NOMO-1 treated with DMSO at 0.1 percent for 48 hours (cell line): ENCODE measurements around the gene TCF25.
"Not testable (repeated sequence)": the region's sequence is repeated elsewhere in the genome, so short reads cannot be mapped to it uniquely, and the experiment has no call there.

Source experiments
- DNase-seq: peaks from one replicate; lab custom pipeline; 2025; ENCODE audit not compliant: unreplicated experiment; lab: John Stamatoyannopoulos, UW

TCF25 gene

DNA sequence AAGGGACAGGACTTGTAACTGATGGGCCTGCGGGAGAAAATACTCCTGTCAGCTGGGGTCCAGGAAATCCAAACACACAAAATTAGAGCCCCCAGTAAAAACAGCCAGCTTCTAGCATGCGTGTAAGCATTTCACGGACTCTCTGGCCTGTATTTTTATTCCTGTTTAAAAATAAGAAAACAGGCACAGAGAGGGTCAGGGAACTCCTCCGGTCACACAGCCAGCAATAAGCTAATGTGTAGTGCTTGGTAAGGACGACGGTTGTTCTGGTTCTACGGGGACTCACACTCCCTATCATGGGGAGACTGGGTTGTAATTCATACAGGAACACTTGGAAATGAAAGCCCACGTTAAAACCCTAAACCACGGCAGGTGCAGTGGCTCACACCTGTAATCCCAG is 1.5 kb upstream of the TCF25 start:
- no peak for DNase-seq

DNA sequence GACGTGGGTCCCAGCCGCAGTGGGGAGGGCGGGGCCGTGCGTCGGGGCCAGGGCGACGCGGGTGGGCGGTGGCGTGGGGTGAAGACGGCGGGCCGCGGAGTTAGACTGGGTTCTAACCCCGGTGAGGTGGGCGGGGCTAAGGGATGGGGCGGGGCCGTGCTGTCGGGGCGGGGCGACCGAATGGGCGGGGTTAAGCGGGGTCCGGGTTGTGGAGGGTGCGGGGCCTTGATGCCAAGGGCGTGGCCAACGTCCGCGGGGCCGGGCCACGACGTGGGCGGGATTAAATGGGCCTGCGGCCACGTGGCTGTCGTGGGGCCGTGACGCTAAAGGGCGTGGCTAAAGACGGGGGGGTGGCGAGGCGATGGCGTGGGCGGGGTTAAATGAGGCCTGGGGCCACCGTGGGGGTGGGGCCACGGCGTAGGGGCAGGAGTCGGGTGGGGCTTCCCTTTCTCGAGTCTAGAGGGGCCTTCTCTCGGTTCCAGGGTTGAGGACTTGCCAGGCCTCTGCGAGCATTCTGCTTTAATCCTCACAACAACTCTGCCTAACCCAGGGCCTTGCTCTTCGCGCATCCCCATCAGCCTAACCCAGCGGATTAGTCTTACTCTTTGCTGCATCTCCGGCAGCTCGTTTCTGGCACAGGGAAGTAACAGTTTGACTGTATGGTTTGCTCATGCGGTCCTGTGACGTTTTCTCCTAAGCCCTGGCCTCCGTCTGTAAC is 739 bp downstream of the TCF25 start:
- peak; percentile 96 for DNase-seq

DNA sequence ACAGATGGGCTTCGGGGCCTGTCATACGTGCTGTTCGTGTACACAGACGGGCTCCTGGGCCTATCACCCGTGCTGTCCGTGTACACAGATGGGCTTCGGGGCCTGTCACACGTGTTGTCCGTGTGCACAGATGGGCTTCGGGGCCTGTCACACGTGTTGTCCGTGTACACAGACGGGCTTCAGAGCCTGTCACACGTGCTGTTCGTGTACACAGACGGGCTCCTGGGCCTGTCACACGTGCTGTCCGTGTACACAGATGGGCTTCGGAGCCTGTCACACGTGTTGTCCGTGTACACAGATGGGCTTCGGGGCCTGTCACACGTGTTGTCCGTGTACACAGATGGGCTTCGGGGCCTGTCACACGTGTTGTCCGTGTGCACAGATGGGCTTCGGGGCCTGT is 5.7 kb downstream of the TCF25 start:
- DNase-seq = not testable (repeated sequence)

DNA sequence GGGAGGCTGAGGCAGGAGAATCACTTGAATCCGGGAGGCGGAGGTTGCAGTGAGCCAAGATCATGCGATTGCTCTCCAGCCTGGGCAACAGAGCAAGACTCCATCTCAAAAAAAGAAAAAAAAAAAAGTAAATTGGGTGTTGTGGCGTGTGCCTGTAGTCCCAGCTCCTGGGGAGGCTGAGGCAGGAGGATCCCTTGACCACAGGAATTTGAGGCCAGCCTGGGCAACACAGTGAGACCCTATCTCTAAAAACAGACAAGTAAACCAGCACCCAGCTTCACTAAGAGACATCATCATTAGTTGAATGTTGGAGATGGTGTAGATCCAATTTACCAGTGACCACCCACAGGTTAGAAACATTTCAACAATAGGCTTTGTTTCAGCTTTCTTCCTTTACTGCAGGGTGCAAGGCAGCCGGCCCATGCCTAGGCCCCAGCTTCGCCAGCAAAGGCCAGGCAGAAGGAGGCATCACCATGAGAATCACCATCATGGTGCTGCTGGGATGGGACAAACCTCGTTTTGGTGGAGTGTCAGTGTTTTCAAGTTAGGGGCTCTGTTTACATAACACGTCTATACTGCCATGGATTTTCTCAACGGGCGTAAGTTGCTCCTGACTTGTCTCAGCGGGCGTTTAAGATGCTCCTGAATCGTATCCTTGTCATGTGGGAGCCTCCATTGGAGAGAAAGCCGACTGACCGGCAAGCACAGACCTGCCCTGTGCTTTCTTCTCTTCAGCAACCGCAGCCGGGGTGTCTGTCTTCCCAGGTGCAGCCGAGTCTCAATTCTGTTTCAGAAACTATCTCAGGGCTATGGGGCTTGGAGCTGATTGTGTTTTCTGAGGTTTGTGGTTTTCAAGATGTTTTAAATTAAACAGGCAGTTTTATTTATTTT is 7.3 kb downstream of the TCF25 start:
- DNase-seq = no peak

DNA sequence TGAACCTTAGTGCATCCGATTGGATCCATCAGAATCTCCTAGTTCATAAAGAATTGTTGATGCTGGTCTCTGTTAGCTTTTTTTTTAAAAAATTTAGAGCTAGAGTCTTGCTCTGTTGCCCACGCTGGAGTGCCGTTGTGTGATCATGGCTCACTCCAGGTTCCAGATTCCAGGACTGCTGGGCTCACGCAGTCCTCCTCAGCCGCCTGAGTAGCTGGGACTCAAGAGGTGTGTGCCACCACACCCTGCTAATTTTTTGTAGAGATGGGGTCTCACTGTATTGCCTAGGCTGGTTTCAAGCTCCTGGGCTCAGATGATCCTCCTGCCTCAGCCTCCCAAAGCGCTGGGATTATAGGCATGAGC is 8.0 kb downstream of the TCF25 start:
- DNase-seq = no peak

DNA sequence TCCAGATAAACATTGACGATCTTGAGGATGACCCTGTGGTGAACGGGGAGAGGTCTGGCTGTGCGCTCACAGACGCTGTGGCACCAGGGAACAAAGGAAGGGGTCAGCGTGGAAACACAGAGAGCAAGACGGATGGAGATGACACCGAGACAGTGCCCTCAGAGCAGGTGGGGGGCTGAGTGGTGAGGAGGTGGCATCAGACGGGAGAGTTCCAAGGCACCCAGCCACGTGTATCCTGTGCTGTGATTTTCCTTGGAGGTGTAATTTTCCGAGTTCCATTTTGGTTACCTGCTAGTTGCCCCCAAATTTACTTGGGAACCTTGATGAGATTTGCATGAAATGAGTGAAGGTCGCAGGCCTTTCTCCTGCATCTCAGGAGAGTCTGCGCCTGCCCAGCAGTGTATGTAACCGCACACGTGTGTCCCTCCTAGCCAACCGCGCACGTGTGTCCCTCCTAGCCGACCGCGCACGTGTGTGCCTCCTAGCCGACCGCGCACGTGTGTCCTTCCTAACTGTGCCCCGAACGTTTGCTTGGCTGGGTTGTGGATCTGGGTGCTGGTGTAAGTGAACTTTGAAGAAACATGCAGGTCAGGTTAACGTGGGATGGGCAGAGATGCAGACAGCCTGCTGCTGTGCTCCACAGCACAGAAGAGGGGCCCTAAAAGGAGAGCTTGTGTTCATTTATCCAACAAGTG is 10.1 kb downstream of the TCF25 start:
- no peak for DNase-seq

DNA sequence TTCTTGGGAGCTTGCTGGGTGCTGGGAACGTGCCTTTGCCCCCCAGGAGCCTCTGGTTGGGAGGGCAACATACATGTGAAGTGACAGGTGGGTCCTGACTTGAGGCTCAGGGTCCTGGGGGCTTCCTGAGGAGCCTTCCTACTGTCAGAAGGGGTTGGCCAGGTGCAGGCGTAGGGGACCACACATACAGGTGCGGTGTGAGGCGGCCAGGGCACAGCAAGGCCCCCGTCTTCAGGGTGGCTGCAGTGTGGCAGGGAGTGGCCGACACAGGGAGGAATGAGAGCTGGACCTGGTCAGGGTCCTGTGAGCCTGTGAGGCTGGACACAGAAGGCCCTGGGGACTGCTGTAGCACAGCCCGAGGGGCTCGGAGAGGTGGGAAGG is 10.6 kb downstream of the TCF25 start:
- no peak for DNase-seq

DNA sequence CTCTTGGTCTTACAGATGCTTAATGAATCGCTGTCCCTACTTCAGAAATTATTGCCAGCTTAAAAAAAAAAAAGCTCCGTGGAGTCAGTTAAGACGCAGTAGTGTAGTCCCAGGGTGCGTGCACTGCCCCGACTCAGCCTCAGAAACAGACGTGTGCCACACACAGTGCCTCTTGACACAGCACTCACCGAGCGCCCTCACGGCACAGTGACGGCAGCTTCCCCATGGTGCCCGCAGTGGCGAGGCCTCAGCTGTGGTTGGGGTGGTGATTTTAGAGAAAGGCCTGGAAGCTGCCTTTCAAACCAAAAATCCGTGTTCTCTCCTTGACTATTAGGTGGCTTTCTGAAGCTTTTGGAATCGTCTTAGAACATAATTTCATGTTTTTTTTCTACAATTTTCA is 13.9 kb downstream of the TCF25 start:
- DNase-seq = no peak

DNA sequence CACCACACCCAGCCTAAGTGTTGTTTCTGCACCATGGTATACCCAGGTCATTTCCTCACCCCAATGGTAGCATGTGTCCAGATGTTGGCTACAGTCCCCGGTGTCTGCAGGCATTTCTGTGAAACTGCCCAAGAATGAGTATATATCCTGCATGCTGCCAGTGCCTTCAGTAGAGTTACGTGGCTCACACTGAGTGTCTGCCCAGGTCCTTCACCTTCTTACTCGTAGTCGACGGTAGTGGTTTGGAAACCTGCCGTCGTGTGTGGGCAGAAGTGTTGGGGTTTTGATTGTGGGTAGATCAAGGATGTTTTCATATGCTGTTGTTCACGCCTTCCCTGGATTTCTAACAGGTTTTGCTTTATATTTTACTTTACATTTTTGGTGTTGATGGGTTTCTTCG is 16.8 kb downstream of the TCF25 start:
- no peak for DNase-seq

DNA sequence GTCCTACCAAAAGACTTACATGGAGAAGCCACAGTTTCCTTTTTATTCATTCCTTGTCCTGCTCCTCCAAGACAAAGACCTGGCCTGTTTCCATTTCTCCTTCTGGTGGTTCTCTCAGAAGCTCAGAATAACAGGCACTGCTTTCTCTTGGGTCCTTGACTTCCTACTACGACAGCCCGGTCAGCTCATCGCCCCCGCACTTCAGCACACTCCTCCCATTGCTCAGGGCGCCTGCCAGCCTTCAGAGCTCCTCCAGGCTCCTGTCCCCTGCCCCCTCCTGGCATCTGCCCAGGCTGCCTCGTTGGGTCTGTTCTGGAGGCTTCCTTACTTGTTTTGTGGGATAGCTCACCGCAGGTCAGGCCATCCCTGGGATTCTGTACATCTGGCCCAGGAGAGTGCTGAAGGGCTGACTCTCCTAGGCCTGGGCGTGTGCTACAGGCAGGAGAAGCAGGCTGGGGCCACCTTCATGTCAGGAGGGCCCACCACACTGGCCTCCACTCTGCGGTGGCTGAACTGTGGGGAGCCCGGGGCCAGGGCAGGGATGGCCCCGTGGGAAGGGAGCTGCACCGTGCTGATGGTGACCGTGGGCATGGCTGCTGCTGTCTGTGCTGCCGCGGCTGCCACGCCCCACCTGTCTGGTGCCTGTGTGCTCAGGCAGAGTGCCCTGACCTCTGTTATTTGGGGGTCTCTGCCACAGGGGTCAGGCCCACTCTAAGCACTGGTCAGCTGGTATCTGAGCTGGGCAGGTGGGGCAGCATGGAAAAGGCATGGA is 17.7 kb downstream of the TCF25 start:
- DNase-seq = no peak

DNA sequence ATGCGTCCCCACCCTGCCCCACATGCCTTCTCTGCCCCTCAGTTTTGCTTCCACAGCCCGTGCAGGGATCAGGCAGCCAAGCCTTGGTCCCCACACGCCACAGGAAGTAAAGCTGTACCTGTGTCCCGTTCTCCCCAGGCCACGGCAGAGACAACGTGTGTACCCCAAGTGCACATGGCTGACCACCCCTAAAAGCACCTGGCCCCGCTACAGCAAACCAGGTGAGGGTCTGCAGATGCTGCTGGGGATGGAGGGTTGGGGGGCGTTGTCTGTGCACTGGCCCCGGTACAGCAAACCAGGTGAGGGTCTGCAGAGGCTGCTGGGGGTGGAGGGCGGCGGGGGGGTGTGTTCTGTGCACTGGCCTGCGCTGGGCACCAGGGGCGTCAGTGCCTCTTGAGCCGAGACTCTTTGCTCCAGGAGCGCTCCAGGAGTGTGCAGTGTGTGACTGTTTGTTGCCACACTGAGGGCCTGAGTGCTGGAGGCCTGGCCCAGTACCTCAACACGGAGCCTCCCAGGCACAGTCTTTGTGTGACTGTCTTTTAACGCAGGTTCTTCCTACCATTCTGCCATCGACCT is 18.8 kb downstream of the TCF25 start:
- no peak for DNase-seq

DNA sequence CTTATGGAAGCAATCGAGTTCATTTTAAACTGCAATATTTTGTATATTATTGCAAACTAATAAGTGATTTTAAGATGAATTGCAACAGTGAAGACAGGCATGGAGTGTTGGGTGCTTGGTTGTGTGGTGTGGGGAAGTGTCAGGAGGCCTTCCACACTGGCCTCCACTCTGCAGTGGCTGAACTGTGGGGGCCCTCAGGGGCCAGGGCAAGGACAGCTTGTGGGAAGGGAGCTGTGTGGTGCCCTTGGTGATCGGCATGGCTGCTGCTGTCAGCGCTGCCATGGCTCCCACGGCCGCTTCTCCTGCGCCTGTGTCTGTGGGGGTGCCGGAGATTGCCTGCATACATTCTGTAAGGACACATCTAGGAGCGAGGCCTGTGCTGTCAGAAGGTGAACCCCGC is 19.2 kb downstream of the TCF25 start:
- no peak for DNase-seq

DNA sequence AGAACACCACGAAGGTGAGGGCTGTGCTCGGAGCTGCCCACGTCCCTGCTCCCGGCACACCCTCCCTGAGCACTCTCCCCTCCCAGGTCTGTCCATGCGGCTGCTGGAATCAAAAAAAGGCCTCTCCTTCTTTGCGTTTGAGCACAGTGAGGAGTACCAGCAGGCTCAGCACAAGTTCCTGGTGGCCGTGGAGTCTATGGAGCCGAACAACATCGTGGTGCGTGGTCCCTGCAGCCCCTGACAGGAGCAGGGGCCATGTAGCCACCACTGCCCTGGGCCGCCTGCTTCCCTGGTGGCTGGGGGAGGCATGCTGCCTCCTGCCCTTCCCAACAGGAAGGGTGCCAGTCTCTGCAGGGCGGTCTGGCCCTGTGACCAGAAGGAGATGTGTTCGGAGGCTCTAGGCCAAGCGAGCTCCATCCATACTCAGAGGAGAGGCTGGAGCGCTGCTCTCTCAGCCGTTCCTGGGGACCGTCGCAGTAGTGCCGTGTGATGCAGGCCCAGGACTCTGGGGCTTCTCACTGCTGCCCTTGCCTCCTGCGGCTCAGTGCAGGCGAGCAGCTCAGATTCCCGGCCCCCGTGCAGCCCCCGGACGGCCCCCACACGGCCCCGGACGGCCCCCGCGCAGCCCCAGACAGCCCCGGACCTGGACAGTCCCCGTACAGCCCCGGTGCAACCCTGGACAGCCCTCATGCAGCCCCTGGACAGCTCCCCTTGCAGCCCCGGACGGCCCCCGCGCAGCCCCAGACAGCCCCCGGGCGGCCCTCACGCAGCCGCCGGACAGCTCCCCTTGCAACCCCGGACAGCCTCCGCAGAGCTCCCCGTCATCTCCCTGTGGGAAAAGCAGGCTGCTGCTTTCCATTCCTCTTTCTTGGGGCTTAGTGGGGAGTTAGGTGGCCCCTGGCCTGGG is 20.5 kb downstream of the TCF25 start:
- no peak for DNase-seq

DNA sequence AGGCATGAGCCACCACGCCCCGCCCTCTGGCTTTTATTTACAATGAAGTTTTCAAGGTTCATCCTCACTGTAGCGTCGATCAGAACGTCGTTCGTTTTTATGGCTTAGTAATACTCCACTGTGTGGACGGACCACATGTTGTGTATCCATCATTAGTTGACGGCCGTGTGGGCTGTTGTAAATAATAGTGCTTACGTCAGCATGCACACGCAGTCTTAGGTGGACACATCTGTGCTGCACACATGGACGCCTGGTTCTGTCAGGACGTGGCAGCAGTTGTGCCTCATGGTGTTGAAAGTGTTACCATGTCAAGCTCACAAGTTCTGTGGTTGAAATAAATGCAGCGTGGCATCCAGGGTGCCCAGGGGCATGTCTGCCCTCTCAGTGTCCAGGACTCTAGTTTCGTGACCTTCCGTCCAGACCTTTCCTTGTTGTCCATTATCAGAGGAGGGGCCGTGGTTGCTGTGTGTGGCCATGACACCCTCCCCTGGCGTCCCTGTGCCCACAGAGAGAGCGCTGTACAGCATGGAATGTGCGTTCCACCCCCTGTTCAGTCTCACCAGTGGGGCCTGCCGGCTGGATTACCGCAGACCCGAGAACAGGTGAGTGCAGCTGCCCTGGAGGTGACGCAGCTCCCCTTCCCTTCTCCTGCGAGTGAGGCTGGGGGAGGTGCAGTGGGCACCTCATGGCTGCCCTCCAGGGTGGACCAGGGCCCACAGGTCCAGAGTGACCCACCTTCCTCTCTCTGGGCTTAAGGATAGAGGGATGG is 22.3 kb downstream of the TCF25 start:
- DNase-seq = no peak

DNA sequence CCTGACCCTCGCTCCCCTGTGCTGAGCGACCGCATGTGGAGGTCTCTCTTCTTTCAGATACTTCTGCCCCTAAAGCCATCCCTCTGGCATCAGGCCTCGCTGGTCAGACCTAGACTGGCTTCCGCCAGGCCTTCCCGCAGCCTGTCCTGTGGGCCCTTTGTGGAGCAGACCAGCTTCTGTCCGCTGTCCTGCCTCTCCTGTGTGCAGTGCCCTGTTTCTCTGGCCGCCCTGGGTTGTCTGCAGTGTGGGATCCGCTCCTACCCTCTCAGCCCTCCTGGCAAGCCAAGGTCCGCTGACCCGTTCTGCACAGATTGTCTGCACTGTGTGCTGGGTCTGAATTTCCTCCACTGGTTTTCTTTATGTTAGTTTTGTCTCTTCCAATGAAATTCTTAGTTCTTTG is 23.8 kb downstream of the TCF25 start:
- DNase-seq = no peak

DNA sequence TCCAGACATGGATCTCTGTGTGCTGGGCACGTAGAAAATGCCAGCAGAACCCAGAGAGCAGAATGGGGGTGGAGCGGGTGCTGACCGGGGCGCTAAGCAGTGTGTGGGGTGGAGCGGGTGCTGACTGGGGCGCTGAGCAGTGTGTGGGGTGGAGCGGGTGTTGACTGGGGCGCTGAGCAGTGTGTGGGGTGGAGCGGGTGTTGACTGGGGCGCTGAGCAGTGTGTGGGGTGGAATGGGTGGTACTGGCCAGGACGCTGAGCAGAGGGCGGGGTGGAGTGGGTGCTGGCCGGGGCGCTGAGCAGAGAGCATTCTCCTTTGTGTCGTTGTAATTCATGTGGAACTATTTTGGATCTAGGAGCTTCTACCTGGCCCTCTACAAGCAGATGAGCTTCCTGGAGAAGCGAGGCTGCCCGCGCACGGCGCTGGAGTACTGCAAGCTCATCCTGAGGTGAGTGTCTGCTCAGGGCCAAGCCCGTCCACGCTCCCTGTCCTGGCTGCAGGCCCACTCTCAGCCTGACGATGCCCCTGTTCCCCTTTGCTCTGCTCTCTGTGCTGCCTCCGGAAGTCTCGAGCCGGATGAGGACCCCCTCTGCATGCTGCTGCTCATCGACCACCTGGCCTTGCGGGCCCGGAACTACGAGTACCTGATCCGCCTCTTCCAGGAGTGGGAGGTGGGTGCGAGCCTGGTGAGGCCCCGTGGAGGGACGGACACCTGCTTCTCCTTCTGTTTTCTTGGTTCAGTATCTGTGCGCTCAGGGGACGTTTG is 25.0 kb downstream of the TCF25 start:
- DNase-seq = no peak

DNA sequence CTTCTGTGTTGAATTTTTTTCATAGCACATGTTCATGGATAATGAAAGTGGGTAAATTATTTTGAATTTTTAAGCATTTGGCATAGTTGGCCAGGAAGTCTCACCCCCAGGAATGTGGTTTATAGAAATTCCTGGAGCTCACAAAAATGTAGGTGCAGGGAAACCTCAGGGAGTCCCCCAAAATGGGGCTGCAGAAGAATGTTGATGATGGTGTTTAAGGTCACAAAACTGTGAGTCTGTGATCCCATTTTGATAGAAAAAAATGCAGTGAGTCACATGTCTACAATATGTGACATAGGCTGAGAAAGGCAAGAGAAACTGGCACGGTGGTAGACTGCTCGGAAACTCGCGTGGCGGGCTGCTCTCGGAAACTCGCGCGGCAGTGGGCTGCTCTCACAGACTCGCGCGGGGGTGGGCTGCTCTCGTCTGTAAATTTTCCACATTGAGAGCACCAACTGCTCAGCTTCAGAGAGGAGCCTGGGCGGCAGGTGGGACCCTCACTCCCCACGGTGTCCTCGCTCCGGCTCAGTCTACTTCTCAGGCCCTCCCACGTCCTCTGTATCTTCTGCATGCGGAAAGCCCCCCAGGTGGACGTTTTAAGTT is 26.6 kb downstream of the TCF25 start:
- DNase-seq = no peak

DNA sequence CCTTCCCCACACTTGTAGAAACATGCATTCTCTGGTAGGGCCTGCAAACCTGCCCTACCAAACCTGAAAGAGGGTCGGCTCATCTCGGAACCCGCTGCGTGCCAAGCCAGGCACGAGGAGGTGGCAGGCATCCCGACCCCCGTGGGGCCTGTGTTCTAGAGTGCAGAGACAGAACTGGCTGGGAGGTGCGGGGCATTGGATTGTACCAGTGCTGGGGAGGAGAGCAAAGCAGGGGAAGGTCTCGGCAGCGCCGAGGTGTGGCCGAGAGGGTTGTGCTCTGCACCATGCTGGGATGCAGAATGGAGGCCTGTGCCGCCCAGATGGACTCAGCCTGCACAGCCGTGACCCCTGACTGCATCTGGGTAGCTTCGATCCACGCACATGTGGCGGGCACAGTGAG is 27.5 kb downstream of the TCF25 start:
- DNase-seq = no peak
